ENCODE results near the gene FARP1.

Gene FARP1

DNA sequence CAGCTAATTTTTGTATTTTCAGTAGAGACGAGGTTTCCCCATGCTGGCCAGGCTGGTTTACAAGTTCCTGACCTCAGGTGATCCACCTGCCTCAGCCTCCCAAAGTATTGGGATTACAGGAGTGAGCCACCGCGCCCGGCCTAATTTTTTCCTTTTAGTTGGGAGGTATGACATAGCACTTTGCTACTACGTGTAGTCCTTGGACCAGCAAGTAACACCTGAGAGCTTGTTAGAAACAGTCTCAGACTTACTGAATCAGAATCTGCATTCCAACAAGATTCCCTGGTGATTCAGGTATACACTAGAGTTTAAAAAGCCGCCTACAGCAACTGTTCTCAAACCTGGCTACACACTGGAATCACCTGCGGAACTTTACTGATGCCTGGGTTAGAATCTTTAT, 1.8 kb upstream of the FARP1 start:
- no peak overlapping the region for H3K4me3 ChIP-seq (ENCODE audit: low read depth, low read length)
- no peak overlapping the region for H2AFZ ChIP-seq (ENCODE audit: low read length, unreplicated experiment)
- no peaks in the 10 kb centered on the region for H3K36me3 ChIP-seq (ENCODE audit: insufficient read depth, low read length)
- no peaks in the 10 kb centered on the region for H3K27me3 ChIP-seq (ENCODE audit: insufficient read depth, low read length)
- H3K4me1 ChIP-seq (ENCODE audit: control insufficient read depth, insufficient read depth, low read length, unreplicated experiment), result peaks cover 13% of the 10 kb centered on the region
- peaks cover 13% of the 10 kb centered on the region for H3K79me2 ChIP-seq (ENCODE audit: control insufficient read depth, insufficient read depth, low read length, unreplicated experiment)
- no peak overlapping the region for H3K27ac ChIP-seq (ENCODE audit: low read depth, low read length)

DNA sequence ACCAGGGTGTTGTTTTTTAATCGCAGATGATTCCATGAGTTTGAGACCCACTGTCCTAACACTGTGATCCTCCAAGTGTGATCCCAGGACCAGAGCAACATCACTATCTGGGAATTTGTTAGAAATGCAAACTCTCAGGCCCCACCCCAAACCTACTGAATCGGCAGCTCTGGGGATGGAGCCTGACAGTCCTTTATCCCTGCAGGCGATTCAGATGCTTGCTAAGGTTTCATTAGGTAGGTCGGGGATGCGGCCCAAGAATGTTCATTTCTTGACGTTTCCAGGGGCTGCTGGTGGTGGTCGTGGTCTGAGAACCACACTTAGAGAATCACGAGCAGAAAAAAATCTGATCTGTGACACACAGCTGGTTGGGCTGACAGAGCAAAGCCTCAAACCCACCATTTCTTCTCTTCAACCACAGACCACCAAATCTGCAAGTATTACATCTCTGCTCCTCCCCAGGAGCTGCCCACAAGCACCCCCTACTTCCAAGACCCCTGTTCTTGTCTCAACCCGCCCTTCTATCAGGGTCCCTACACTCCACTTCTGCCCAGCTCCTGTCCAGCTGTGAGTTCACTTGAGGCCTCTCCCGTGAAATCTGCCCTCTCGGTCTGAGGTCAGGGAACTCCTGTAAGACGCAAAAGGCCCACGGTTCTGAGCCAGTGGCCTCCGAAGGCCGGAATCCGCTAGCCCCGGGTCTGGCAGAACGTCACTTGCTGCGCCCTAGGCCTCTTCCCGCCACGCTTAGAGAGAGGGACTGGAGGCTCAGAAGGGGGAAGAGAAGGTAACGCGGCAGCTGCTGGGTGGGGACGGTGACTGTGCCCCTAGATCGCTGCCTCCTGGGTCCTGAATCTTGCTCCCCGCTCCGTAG, 1.1 kb upstream of the FARP1 start:
- Histone ChIP-seq H2AFZ (ENCODE audit: low read length, unreplicated experiment) (no peak overlapping the region), H3K27me3 (ENCODE audit: insufficient read depth, low read length) (no peaks in the 10 kb centered on the region), H3K4me1 (ENCODE audit: control insufficient read depth, insufficient read depth, low read length, unreplicated experiment) (peaks cover 19% of the 10 kb centered on the region), H3K79me2 (ENCODE audit: control insufficient read depth, insufficient read depth, low read length, unreplicated experiment) (peaks cover 20% of the 10 kb centered on the region), H3K4me3 (ENCODE audit: low read depth, low read length) (0 out of 2 replicates have a peak overlapping the region, but pooled peaks have one; percentile 86), H3K36me3 (ENCODE audit: insufficient read depth, low read length) (no peaks in the 10 kb centered on the region), H3K27ac (ENCODE audit: low read depth, low read length) (no peak overlapping the region)

DNA sequence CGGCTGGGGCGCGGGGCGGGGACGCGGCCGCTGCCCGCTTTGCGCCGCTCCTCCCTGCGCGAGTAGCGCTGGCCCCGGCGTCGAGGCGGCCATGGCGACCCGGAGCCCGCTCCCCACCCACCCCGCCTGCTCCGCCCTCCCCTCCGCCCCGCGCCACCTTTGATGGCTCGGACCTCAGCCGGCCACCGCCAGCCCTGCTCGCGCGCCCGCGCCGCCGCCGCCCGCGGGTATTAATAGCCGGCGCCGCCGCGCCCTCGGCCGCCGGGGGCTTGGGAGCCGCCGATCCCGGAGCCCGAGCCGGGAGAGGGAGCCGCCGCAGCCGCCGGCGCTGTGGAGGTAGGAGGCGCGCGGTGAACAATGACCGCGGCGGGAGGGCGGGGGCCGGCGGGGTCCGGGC, 261 bp downstream of the FARP1 start:
- peak overlapping the region; percentile 68 for H2AFZ ChIP-seq (ENCODE audit: low read length, unreplicated experiment)
- H3K4me3 ChIP-seq (ENCODE audit: low read depth, low read length), result peak overlapping the region; percentile 86
- H3K27ac ChIP-seq (ENCODE audit: low read depth, low read length), result peak overlapping the region; percentile 0; the same call in 1 of the 2 replicates
- peaks cover 21% of the 10 kb centered on the region for H3K4me1 ChIP-seq (ENCODE audit: control insufficient read depth, insufficient read depth, low read length, unreplicated experiment)
- H3K27me3 ChIP-seq (ENCODE audit: insufficient read depth, low read length), result no peaks in the 10 kb centered on the region
- peaks cover 30% of the 10 kb centered on the region for H3K79me2 ChIP-seq (ENCODE audit: control insufficient read depth, insufficient read depth, low read length, unreplicated experiment)
- no peaks in the 10 kb centered on the region for H3K36me3 ChIP-seq (ENCODE audit: insufficient read depth, low read length)

DNA sequence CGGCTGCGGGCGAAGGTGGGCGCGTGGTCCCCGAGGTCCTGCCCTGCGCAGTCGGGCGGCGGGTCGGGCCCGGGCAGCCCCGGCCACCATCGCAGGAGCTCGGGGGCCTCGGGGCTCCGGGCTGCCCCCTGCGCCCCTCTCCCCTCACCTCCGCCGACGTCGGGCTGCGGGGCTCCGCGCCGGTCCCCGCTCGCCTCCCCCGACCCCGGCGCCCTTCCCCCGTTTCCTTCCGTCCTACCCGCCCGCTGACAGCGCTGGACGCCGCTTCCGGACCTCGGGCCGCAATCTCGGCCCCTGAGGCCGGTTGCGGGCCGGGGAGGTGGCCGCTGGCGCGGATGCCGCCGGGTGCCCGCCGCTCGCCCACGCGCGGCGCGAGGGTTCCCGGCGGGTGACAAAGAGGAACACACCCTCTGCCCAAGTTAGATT, 720 bp downstream of the FARP1 start:
- Histone ChIP-seq H3K27ac (ENCODE audit: low read depth, low read length) (peak overlapping the region; percentile 0; the same call in 1 of the 2 replicates), H3K27me3 (ENCODE audit: insufficient read depth, low read length) (no peaks in the 10 kb centered on the region), H3K4me3 (ENCODE audit: low read depth, low read length) (peak overlapping the region; percentile 86), H2AFZ (ENCODE audit: low read length, unreplicated experiment) (peak overlapping the region; percentile 87), H3K79me2 (ENCODE audit: control insufficient read depth, insufficient read depth, low read length, unreplicated experiment) (peaks cover 35% of the 10 kb centered on the region), H3K4me1 (ENCODE audit: control insufficient read depth, insufficient read depth, low read length, unreplicated experiment) (peaks cover 21% of the 10 kb centered on the region), H3K36me3 (ENCODE audit: insufficient read depth, low read length) (no peaks in the 10 kb centered on the region)

DNA sequence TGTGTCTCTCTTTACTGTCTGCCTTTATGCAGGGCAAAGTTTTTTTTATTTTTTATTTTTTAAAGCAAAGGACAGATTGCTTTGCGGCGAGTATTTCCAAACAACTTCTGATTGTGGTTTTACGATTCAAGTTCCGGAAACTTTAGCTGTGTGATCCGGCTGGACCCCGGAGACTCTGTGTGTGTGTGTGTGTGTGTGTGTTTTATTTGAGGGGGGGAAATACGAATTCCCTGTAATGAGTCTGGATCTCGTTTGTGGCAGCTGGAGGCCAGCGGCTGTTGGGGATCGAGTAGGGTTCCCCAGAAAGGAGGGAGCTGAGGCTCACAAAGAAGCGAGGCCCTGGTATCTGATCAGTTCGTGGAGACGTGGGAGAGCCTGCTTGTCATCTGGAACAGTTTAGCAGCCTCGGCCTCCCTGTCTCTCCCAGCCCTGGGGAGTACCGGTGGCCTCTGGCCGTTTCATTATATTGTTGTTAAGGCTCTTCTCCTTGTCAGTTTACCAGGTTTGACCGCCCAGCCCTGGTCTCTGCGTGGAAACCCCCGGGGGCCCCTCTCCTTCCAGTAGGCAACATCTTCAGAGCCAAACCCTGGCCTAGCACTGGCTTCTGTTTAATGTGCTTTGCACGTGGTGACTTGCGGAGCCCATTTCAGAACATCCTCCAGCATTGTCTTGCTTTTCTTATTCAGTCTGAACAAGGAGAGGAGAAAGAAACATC, 1.3 kb downstream of the FARP1 start:
- peaks cover 21% of the 10 kb centered on the region for H3K4me1 ChIP-seq (ENCODE audit: control insufficient read depth, insufficient read depth, low read length, unreplicated experiment)
- H3K4me3 ChIP-seq (ENCODE audit: low read depth, low read length), result peak overlapping the region; percentile 86
- no peaks in the 10 kb centered on the region for H3K27me3 ChIP-seq (ENCODE audit: insufficient read depth, low read length)
- peak overlapping the region; percentile 87 for H2AFZ ChIP-seq (ENCODE audit: low read length, unreplicated experiment)
- peaks cover 36% of the 10 kb centered on the region for H3K79me2 ChIP-seq (ENCODE audit: control insufficient read depth, insufficient read depth, low read length, unreplicated experiment)
- H3K27ac ChIP-seq (ENCODE audit: low read depth, low read length), result peak overlapping the region; percentile 7; the same call in 1 of the 2 replicates
- no peaks in the 10 kb centered on the region for H3K36me3 ChIP-seq (ENCODE audit: insufficient read depth, low read length)

DNA sequence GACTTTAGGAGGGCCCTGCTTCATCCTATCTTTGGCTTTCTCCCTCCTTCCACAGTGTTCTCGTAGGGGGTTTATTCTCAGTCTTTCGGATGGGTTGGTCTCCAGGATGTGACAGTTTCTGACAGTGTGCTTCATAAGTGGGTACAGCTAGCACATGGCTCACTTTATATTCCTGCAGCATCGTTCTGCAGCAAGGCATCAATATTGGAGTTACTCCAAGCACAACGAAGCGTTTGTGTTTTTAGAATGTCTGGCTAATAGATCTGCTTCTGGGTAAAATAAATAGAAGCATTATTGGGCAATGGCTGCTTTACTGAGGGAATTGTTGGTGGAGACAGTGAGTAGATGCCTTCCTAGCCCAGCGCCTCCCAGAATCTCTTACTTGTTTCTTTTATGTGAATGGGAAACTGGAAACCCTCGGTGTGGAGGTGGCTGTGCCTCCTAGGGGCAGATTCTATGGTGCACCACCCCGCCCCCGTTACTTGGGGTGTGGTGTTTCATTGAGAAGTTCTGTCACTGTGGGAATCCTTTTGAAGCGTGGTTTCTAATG, 2.0 kb downstream of the FARP1 start:
- H3K79me2 ChIP-seq (ENCODE audit: control insufficient read depth, insufficient read depth, low read length, unreplicated experiment), result peaks cover 39% of the 10 kb centered on the region
- peak overlapping the region; percentile 15; the same call in 1 of the 2 replicates for H3K27ac ChIP-seq (ENCODE audit: low read depth, low read length)
- peaks cover 21% of the 10 kb centered on the region for H3K4me1 ChIP-seq (ENCODE audit: control insufficient read depth, insufficient read depth, low read length, unreplicated experiment)
- H3K4me3 ChIP-seq (ENCODE audit: low read depth, low read length), result peak overlapping the region; percentile 86
- no peaks in the 10 kb centered on the region for H3K27me3 ChIP-seq (ENCODE audit: insufficient read depth, low read length)
- H2AFZ ChIP-seq (ENCODE audit: low read length, unreplicated experiment), result peak overlapping the region; percentile 87
- no peaks in the 10 kb centered on the region for H3K36me3 ChIP-seq (ENCODE audit: insufficient read depth, low read length)

DNA sequence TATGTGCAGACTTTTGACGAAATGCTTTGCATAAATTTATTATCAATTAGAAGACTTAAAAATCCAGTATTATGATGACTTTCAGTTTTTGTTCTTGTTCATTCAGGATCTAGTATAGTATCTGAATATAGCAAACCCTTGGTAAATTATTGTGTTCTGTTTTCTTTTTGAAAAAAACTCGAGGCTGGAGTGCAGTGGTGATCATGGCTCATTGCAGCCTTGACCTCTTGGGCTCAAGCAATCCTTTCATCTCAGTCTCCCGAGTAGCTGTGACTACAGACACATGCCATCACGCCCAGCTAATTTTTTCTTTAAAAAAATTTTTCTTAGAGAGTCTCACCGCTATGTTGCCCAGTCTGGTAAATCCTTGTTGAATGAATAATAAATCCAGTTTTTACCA, 4.6 kb downstream of the FARP1 start:
- Histone ChIP-seq H3K27me3 (ENCODE audit: insufficient read depth, low read length) (no peaks in the 10 kb centered on the region), H3K36me3 (ENCODE audit: insufficient read depth, low read length) (no peaks in the 10 kb centered on the region), H2AFZ (ENCODE audit: low read length, unreplicated experiment) (no peak overlapping the region), H3K27ac (ENCODE audit: low read depth, low read length) (no peak overlapping the region), H3K79me2 (ENCODE audit: control insufficient read depth, insufficient read depth, low read length, unreplicated experiment) (peaks cover 39% of the 10 kb centered on the region), H3K4me3 (ENCODE audit: low read depth, low read length) (no peak overlapping the region), H3K4me1 (ENCODE audit: control insufficient read depth, insufficient read depth, low read length, unreplicated experiment) (peaks cover 21% of the 10 kb centered on the region)

DNA sequence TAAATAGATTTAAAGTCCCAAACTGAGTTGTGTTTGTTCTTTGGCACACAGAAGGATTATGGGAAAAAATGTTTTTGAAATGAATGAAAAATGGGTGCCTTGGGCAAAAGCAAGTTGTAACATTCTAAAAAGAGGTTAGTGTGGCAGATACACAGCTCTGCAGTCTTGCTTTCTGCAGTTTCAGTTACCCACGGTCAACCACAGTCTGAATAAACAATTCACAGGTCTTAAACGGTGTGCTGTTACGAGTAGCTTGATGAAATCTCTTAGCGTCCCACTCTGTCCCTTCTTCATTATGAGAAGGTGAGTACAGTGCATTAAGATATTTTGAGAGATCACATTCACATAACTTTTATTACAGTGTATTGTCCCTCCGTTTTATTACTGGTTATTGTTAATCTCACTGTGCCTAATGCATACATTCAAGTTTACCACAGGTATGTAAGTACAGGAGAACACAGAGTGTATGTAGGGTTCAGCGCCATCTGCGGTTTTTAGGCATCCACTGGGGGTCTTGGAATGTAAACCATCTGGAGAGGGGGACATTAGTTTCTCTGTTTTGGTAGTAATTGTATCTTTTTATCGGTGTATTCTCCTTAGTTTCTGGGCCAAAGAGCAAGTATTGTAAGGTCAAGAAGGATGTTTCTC, 8.1 kb downstream of the FARP1 start:
- no peak overlapping the region for H3K4me3 ChIP-seq (ENCODE audit: low read depth, low read length)
- H3K27ac ChIP-seq (ENCODE audit: low read depth, low read length), result no peak overlapping the region
- no peak overlapping the region for H2AFZ ChIP-seq (ENCODE audit: low read length, unreplicated experiment)
- peaks cover 14% of the 10 kb centered on the region for H3K4me1 ChIP-seq (ENCODE audit: control insufficient read depth, insufficient read depth, low read length, unreplicated experiment)
- H3K79me2 ChIP-seq (ENCODE audit: control insufficient read depth, insufficient read depth, low read length, unreplicated experiment), result peaks cover 26% of the 10 kb centered on the region
- no peaks in the 10 kb centered on the region for H3K27me3 ChIP-seq (ENCODE audit: insufficient read depth, low read length)
- H3K36me3 ChIP-seq (ENCODE audit: insufficient read depth, low read length), result no peaks in the 10 kb centered on the region

DNA sequence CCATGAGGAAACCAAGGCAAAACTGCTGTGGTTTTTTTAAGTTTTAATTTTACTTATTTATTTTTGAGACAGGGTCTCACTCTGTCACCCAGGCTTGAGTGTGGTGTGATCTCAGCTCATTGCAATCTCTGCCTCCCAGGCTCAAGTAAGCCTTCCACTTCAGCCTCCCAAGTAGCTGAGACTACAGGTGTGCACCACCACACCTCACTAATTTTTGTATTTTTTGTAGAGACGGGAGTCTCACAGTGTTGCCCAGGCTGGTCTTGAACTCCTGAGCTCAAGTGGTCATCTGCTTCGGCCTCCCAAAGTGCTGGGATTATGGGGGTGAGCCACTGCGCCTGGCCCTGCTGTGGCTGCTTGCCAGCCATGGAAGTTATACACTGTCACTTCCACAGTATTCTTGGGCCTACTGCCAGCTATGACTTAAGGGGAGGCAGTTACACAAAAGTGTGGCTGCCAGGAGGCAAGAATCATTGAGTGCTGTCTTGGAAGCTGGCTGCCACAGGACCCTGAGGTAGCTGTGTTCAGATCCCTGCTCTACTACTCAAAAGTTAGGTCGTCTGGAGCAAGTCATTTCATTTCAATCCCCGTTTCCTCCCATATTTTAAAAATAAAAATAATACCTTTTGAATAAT, 12.7 kb downstream of the FARP1 start:
- peaks cover 6% of the 10 kb centered on the region for H3K79me2 ChIP-seq (ENCODE audit: control insufficient read depth, insufficient read depth, low read length, unreplicated experiment)
- H3K4me3 ChIP-seq (ENCODE audit: low read depth, low read length), result no peak overlapping the region
- no peak overlapping the region for H2AFZ ChIP-seq (ENCODE audit: low read length, unreplicated experiment)
- no peak overlapping the region for H3K27ac ChIP-seq (ENCODE audit: low read depth, low read length)
- H3K36me3 ChIP-seq (ENCODE audit: insufficient read depth, low read length), result peaks cover 4% of the 10 kb centered on the region; the same call in 1 of the 2 replicates
- peaks cover 7% of the 10 kb centered on the region for H3K4me1 ChIP-seq (ENCODE audit: control insufficient read depth, insufficient read depth, low read length, unreplicated experiment)
- no peaks in the 10 kb centered on the region for H3K27me3 ChIP-seq (ENCODE audit: insufficient read depth, low read length)

DNA sequence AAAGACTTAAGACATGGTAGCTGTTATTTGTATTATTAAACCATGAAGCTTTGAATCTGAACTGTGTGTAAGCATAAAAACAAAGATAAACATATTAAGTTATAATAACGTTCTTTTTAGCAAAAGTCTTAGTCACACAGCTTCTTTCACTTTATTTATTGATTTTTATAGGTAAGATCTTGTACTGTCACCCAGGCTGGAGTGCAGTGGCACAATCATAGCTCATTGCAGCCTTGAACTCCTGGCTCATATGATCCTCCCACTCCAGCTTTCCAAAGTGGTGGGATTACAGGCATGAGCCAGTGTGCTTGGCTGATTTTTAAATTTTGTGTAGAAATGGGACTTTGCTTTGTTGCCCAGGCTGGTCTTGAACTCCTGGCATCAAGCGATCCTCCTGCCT, 13.4 kb downstream of the FARP1 start:
- Histone ChIP-seq H3K36me3 (ENCODE audit: insufficient read depth, low read length) (peaks cover 4% of the 10 kb centered on the region; the same call in 1 of the 2 replicates), H3K79me2 (ENCODE audit: control insufficient read depth, insufficient read depth, low read length, unreplicated experiment) (peaks cover 6% of the 10 kb centered on the region), H2AFZ (ENCODE audit: low read length, unreplicated experiment) (no peak overlapping the region), H3K27me3 (ENCODE audit: insufficient read depth, low read length) (no peaks in the 10 kb centered on the region), H3K27ac (ENCODE audit: low read depth, low read length) (no peak overlapping the region), H3K4me1 (ENCODE audit: control insufficient read depth, insufficient read depth, low read length, unreplicated experiment) (peaks cover 7% of the 10 kb centered on the region), H3K4me3 (ENCODE audit: low read depth, low read length) (no peak overlapping the region)

Data from ACC112 (cell line).